Lower leg skin (tissue), 3 donors: ENCODE data around the gene RAD51.

Experiments used
- CTCF ChIP-seq, 3 donors: fragments of 450-650 bp; IDR thresholded peaks; one replicate each; pipeline ENCODE4 v1.5.1; 2016; ENCODE audit warnings: antibody characterized with exemption in 3 of 3, mild to moderate bottlenecking in 3 of 3, moderate library complexity in 2 of 3
- POLR2A ChIP-seq, 2 donors: fragments of 450-650 bp; IDR thresholded peaks; one replicate each; pipeline ENCODE4 v1.6.1; 2016 to 2017; ENCODE audit warnings: antibody characterized with exemption in 2 of 2, mild to moderate bottlenecking in 1 of 2, moderate library complexity in 1 of 2

GRCh38 chr15:40721701-40722100, 26.7 kb downstream of the RAD51 start:
- TF ChIP-seq POLR2A (IDR thresholded peaks at IDR 0.05) = no peak
- no peak for TF ChIP-seq CTCF (IDR thresholded peaks at IDR 0.05)
